SK-N-SH (cell line): ENCODE measurements around the gene KIF19. TPM values are rescaled to one million over a fixed set of nuclear protein-coding genes. Genes with fewer than 3 reads are reported as not detected.

Experiments used
- CTCF ChIA-PET: fragments of 300-600, 350-600 bp; formaldehyde crosslinking; extraction: SDS; loops from one replicate; lab custom pipeline; 2021; lab: Yijun Ruan, JAX
- POLR2A ChIA-PET: fragments of 350-600 bp; sonication (Branson Sonifier 250); formaldehyde crosslinking; extraction: SDS; loops from one replicate; lab custom pipeline; 2020; ENCODE audit warnings: antibody characterized with exemption, inconsistent platforms; lab: Yijun Ruan, JAX
- DNase-seq: peaks from one replicate; pipeline ENCODE4 v3.0.0; 2012
- H2AFZ ChIP-seq: fragments of 200-600 bp; sonication (generic); 2 replicates; pipeline ENCODE4 v1.8.1; 2016; ENCODE audit warnings: antibody characterized with exemption, mild to moderate bottlenecking, low read depth
- H3F3A ChIP-seq: fragments of 200-600 bp; sonication (generic); replicated peaks from 2 replicates; pipeline ENCODE3; 2016; ENCODE audit warnings: antibody characterized with exemption, mild to moderate bottlenecking; ENCODE audit not compliant: insufficient read depth
- H3K27ac ChIP-seq, 2 experiments: fragments of 200-500 bp in 1 of 2; fragments of 200-600 bp in 1 of 2; sonication (Bioruptor generic) in 1 of 2; sonication (generic), shearing (Covaris generic) in 1 of 2; 2 replicates each; pipeline versions ENCODE4 v1.5.1 to v1.6.1; 2014 to 2016; ENCODE audit warnings: low read depth in 2 of 2, inconsistent platforms in 1 of 2, low read length in 1 of 2, mild to moderate bottlenecking in 1 of 2, mixed read lengths in 1 of 2
- H3K27me3 ChIP-seq: fragments of 200-600 bp; sonication (generic), shearing (Covaris generic); 2 replicates; pipeline ENCODE4 v1.6.1; 2016; ENCODE audit warnings: mixed run types; ENCODE audit not compliant: insufficient read depth
- H3K36me3 ChIP-seq, 2 experiments: fragments of 200-500 bp in 1 of 2; fragments of 200-600 bp in 1 of 2; sonication (Bioruptor generic) in 1 of 2; sonication (generic) in 1 of 2; replicated peaks in 1 of 2; 2 replicates each; pipeline versions ENCODE3 to v1.5.1; 2014 to 2016; ENCODE audit warnings: low read length in 1 of 2, mild to moderate bottlenecking in 1 of 2; ENCODE audit not compliant: insufficient read depth in 2 of 2, control insufficient read depth in 1 of 2
- H3K4me1 ChIP-seq, 2 experiments: fragments of 200-500 bp in 1 of 2; fragments of 200-600 bp in 1 of 2; sonication (Bioruptor generic) in 1 of 2; sonication (generic), shearing (Covaris generic) in 1 of 2; 2 replicates each; pipeline versions ENCODE4 v1.5.1 to v1.6.1; 2014 to 2016; ENCODE audit warnings: low read depth in 1 of 2, low read length in 1 of 2, mixed run types in 1 of 2; ENCODE audit not compliant: insufficient read depth in 2 of 2, control insufficient read depth in 1 of 2
- H3K4me2 ChIP-seq: fragments of 200-600 bp; sonication (generic), shearing (Covaris generic); 2 replicates; pipeline ENCODE4 v1.6.1; 2017; ENCODE audit warnings: mixed run types
- H3K4me3 ChIP-seq, 2 experiments: fragments of 200-500 bp in 1 of 2; fragments of 200-600 bp in 1 of 2; sonication (Bioruptor generic) in 1 of 2; sonication (generic), shearing (Covaris generic) in 1 of 2; 2 replicates each; pipeline versions ENCODE4 v1.5.1 to v1.8.1; 2014 to 2016; ENCODE audit warnings: low read depth in 2 of 2, inconsistent platforms in 1 of 2, low read length in 1 of 2, mild to moderate bottlenecking in 1 of 2, mixed read lengths in 1 of 2, moderate library complexity in 1 of 2
- H3K79me2 ChIP-seq: fragments of 200-600 bp; sonication (generic); 2 replicates; pipeline ENCODE4 v1.8.1; 2017; ENCODE audit warnings: mild to moderate bottlenecking; ENCODE audit not compliant: insufficient read depth
- H3K9ac ChIP-seq: fragments of 200-600 bp; sonication (generic); 2 replicates; pipeline ENCODE4 v1.6.1; 2017; ENCODE audit warnings: mixed run types
- H3K9me2 ChIP-seq: fragments of 200-600 bp; sonication (generic); 2 replicates; pipeline ENCODE4 v1.6.1; 2017; ENCODE audit warnings: mixed run types
- H3K9me3 ChIP-seq: fragments of 200-600 bp; sonication (generic); 2 replicates; pipeline ENCODE4 v1.6.1; 2017; ENCODE audit warnings: mixed run types, mild to moderate bottlenecking, moderate library complexity
- H4K20me1 ChIP-seq: fragments of 200-600 bp; sonication (generic); 2 replicates; pipeline ENCODE4 v1.6.1; 2017; ENCODE audit warnings: mild to moderate bottlenecking, mixed run types; ENCODE audit not compliant: insufficient read depth
- CTCF ChIP-seq: fragments of 200-600 bp; sonication (generic); IDR thresholded peaks from 2 replicates; pipeline ENCODE4 v1.6.1; 2017; ENCODE audit warnings: antibody characterized with exemption, mild to moderate bottlenecking, moderate library complexity
- ELF1 ChIP-seq: IDR thresholded peaks from 2 replicates; pipeline ENCODE4 v1.4.0; 2012
- GABPA ChIP-seq: IDR thresholded peaks from 2 replicates; pipeline ENCODE4 v1.4.0; 2012; ENCODE audit warnings: low read depth, mild to moderate bottlenecking
- MXI1 ChIP-seq: IDR thresholded peaks from 2 replicates; pipeline ENCODE4 v1.6.1; 2012; ENCODE audit warnings: mild to moderate bottlenecking, low read depth, low read length, improper control_type of control experiment
- RAD21 ChIP-seq: IDR thresholded peaks from 2 replicates; pipeline ENCODE4 v1.6.1; 2012; ENCODE audit warnings: mild to moderate bottlenecking, low read length
- SIN3A ChIP-seq: IDR thresholded peaks from 2 replicates; pipeline ENCODE4 v1.6.1; 2012; ENCODE audit warnings: low read depth, mild to moderate bottlenecking, low read length, moderate library complexity, borderline replicate concordance
- SMC3 ChIP-seq: IDR thresholded peaks from 2 replicates; pipeline ENCODE4 v1.6.1; 2012; ENCODE audit warnings: low read depth, low read length, improper control_type of control experiment
- TCF12 ChIP-seq: IDR thresholded peaks from 2 replicates; pipeline ENCODE4 v1.4.0; 2012
- WGBS: methylation state at CpG from one replicate; pipeline ENCODE4 v1.1.6; 2017; ENCODE audit warnings: low lambda C conversion rate; 5-methylcytosine and 5-hydroxymethylcytosine counted together
- polyA plus RNA-seq, 3 experiments: library from polyadenylated mRNA; depleted of rRNA; stranded (reverse); fragments of >200 nt; gene quantifications; 2 replicates each; pipeline ENCODE4 v1.2.3, GENCODE V29; 2012
- TF ChIP-seq, protein P1 (sequence below): IDR thresholded peaks from 2 replicates; pipeline ENCODE4; 2012

Gene KIF19
- polyA plus RNA-seq, 1 of the 3 experiments (the other 2 are of a cell fraction): not detected

DNA sequence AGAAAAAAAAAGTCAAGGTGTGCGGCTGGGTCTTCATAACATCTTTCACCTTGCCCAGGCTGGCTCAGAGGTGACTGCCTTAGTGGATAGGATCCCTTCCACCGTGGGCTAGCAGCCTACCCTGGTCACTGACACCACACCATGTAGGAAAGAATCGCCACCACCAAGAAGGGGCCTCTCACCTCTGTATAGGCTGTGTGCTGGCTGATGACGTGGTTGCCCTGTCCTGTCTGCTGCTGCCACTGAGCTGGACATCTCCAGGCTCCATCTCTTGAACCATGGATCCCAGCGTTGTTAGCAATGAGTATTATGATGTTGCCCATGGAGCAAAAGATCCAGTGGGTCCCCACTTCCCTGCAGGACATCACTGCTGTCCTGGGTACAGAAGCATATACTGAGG lies 41.2 kb downstream of the KIF19 start, which contains the start of gene GPR142:
TSS of gene GPR142 (plus strand) at position 301 of the 400 bp plus-strand sequence. CDS start 2,035 bp downstream, outside the sequence.
- H3K27me3 ChIP-seq: no peaks in the 10 kb centered on the region
- no peaks in the 10 kb centered on the region for H3K36me3 ChIP-seq
- H3K9me2 ChIP-seq: no peaks in the 10 kb centered on the region
- H3K4me2 ChIP-seq: no peak within 1 kb of the TSS
- H3K27ac ChIP-seq: no peak within 1 kb of the TSS
- H4K20me1 ChIP-seq: no peaks in the 10 kb centered on the region
- ChIA-PET CTCF (interaction anchor here (0.8 to 13.1 kb wide), 49 partner anchors 7 to 370 kb away, joined by 3 to 194 read pairs (median 7); partner anchors contain the start of genes CD300LB and CD300LD), POLR2A (no interaction called here)
- H3K4me3 ChIP-seq: no peak within 1 kb of the TSS; a peak in 1 of 4 replicates
- TF ChIP-seq SIN3A: no peak
- TF ChIP-seq MXI1: no peak
- H2AFZ ChIP-seq: no peak within 1 kb of the TSS
- peaks cover 0 to 5% of the 10 kb centered on the region in 2 experiments; a peak in 1 of 4 replicates for H3K4me1 ChIP-seq
- WGBS: 41% methylated on average over 5 of the region's 5 CpGs
- no peak within 1 kb of the TSS for H3K9ac ChIP-seq
- no peak for DNase-seq
- H3F3A ChIP-seq: no peaks in the 10 kb centered on the region
- no peaks in the 10 kb centered on the region for H3K79me2 ChIP-seq
- H3K9me3 ChIP-seq: no peaks in the 10 kb centered on the region

DNA sequence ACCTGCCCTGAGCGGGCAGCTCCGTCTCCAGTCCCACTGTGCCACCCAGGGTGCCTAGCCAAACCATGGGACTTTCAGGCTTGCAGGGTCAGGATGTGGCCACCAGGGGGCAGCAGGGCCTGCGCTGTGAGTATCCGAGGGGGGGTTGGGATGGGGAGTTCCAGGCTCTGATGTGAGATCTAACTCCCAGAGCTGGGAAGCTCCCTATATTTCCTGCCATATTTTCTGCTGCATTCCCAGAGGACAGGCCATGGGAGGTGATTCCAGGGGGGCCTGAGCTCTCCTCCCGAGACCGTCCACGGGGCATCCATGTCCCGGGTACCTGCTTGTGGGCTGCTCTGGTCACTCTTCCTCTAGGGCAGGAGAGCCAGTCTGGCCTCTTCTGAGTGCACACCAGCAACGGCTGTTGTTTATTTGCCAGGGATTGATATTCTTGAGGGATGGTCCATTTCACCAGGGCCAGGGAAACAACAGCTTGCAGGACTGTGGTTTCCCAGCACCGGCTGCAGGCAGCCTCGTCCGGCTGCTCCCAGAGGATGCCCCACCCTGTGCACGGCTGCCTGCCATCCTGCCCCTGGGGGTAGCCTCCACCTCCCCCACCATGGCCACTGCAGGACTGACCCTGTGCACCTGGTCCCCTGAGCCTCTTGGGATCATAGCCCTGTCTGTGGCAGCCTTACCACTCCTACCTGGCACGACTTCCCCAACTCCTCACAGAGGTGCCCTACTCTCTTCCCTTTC lies 42.5 kb downstream of the KIF19 start:
- H2AFZ ChIP-seq: no peak overlapping the region
- no peak for TF ChIP-seq TCF12
- TF ChIP-seq ELF1: no peak
- TF ChIP-seq CTCF: peak; percentile 63
- TF ChIP-seq GABPA: no peak
- TF ChIP-seq, protein P1, sequence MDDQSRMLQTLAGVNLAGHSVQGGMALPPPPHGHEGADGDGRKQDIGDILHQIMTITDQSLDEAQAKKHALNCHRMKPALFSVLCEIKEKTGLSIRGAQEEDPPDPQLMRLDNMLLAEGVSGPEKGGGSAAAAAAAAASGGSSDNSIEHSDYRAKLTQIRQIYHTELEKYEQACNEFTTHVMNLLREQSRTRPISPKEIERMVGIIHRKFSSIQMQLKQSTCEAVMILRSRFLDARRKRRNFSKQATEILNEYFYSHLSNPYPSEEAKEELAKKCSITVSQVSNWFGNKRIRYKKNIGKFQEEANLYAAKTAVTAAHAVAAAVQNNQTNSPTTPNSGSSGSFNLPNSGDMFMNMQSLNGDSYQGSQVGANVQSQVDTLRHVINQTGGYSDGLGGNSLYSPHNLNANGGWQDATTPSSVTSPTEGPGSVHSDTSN: no peak
- peak; percentile 69; the same call in 1 of the 2 replicates for TF ChIP-seq SMC3
- TF ChIP-seq RAD21: peak; percentile 72
- TF ChIP-seq, all 33 proteins: peak for 3
- no peak overlapping the region for H3K27ac ChIP-seq
- peak; percentile 95 for DNase-seq
- ChIA-PET CTCF (interaction anchor here (0.5 to 13.1 kb wide), 93 partner anchors 8 to 1166 kb away, joined by 3 to 194 read pairs (median 5); partner anchors contain the start of genes CD300LB, CD300LD and TTYH2), POLR2A (no interaction called here)
- no peaks in the 10 kb centered on the region for H3F3A ChIP-seq
- H3K27me3 ChIP-seq: no peaks in the 10 kb centered on the region
- no peaks in the 10 kb centered on the region for H3K9me3 ChIP-seq
- no peak overlapping the region; a peak in 1 of 4 replicates for H3K4me3 ChIP-seq
- H3K9ac ChIP-seq: no peak overlapping the region
- no peak overlapping the region for H3K4me2 ChIP-seq
- no peaks in the 10 kb centered on the region for H3K79me2 ChIP-seq
- H3K36me3 ChIP-seq: no peaks in the 10 kb centered on the region
- no peaks in the 10 kb centered on the region for H4K20me1 ChIP-seq
- peaks cover 0 to 5% of the 10 kb centered on the region in 2 experiments; a peak in 1 of 4 replicates for H3K4me1 ChIP-seq
- 34% methylated on average over 11 of the region's 14 CpGs for WGBS
- H3K9me2 ChIP-seq: no peaks in the 10 kb centered on the region
